Psoas muscle (tissue), 8 donors: ENCODE results near the gene ZNF488. TPM values are rescaled to one million over a fixed set of nuclear protein-coding genes. Genes with fewer than 3 reads are reported as not detected.

Source experiments
- ATAC-seq, 4 donors: fragments of 200-7000 bp; cut with Tn5 transposase; one replicate each; pipeline ENCODE4 v1.9.1; 2020; ENCODE audit warnings: moderate library complexity in 3 of 4, mild to moderate bottlenecking in 2 of 4
- DNase-seq, 2 donors: peaks; one replicate each; pipeline ENCODE4 v3.0.0-alpha.2; 2020
- H3K27ac ChIP-seq: fragments of 200-600 bp; one replicate; pipeline ENCODE4 v1.8.0; 2022
- H3K27me3 ChIP-seq, 3 donors: fragments of 200-600 bp in 1 of 3; one replicate each; pipeline versions ENCODE4 v1.6.1 to v1.8.0; 2013 to 2022; ENCODE audit warnings: low read length in 2 of 3, mild to moderate bottlenecking in 2 of 3, moderate library complexity in 1 of 3; ENCODE audit not compliant: insufficient read depth in 3 of 3
- H3K36me3 ChIP-seq, 2 donors: fragments of 200-600 bp in 1 of 2; one replicate each; pipeline versions ENCODE4 v1.6.1 to v1.8.0; 2013 to 2022; ENCODE audit warnings: low read depth in 1 of 2, mild to moderate bottlenecking in 1 of 2, moderate library complexity in 1 of 2; ENCODE audit not compliant: insufficient read depth in 1 of 2
- H3K4me1 ChIP-seq: fragments of 200-600 bp; one replicate; pipeline ENCODE4 v1.8.0; 2022
- H3K4me3 ChIP-seq: fragments of 200-600 bp; one replicate; pipeline ENCODE4 v1.8.0; 2022; ENCODE audit warnings: mild to moderate bottlenecking
- H3K9me3 ChIP-seq: fragments of 200-600 bp; one replicate; pipeline ENCODE4 v1.8.0; 2022
- WGBS, 3 donors: extraction: QIAGEN DNeasy Blood & Tissue Kit; methylation state at CpG; one replicate each; pipeline versions ENCODE4 v1.1.6 to v1.1.7; 2013; 5-methylcytosine and 5-hydroxymethylcytosine counted together
- intact Hi-C, 2 donors: fragments of 100-400 bp; cut with DNase I; formaldehyde crosslinking; loops; one replicate each; pipeline versions ENCODE4 v1.11.0 to v1.14.2; 2022
- polyA plus RNA-seq, 3 donors: library from polyadenylated mRNA; stranded (reverse); fragments of 200-250 nt; gene quantifications; one replicate each; pipeline ENCODE4 v1.2.3, GENCODE V29; 2013
- total RNA-seq, 4 donors: library from RNA; stranded (reverse); fragmentation: NEBNext Ultra II Directional in 2 of 4; extraction: Animal tissue kit (Norgen Biotek cat#: 25700) in 2 of 4; gene quantifications; one replicate each; pipeline versions ENCODE4 v1.2.1 to v1.2.4, GENCODE V29; 2021 to 2023
- TF ChIP-seq, protein P1 (sequence below): fragments of 200-600 bp; IDR thresholded peaks from one replicate; pipeline ENCODE4 v1.8.0; 2022; ENCODE audit warnings: antibody characterized with exemption
- donor health status: healthy with polysubstance abuse.
- donor health status: DM: no; HTN: no; CAD: no; lungs with moderate emphysema.
- donor health status: Bipolar disorder and iron deficiency.
- donor health status: healthy.
- donor health status: DM: yes; HTN: yes; CAD: no.
- donor health status: DM: no; HTN: no; CAD: no.
- donor health status: DM: no; HTN: no; CAD: no.
- donor health status: DM: yes; HTN: yes; CAD: no.

The ZNF488 gene
- total and polyA plus RNA-seq, 7 donors = 0.03 to 0.15 (median 0.07) TPM; not detected in 2

DNA sequence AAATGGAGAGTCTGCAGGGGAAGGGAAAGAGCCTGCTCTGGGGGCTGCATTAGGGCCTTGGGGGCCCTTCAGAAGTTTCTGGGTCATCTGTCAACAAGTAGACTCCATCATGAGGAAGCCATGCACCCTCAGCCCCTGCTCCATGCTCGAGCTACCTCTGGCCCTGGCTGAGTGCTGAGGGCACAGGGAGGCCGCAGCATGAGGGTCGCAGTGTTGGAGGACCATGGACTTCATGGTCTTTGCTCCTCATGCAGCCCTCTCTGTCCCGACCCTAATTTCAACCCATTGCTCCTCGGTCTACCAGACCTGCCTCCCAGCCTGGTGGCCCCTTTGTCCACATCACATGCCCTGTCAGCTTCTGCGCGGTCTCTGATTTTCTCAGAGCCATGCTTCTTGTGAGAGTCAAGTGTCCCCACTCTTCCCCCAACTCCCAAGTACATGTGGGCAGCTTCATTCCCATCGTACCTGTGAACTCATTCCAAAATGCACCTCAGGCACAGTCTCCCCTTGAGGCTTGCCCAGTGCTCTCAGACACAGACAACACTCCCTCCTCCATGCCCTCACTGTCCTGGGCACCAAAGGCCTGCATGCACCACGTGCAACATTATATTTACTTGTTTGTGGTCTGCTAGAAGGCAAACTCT, 14.7 kb downstream of the ZNF488 start:
- Histone ChIP-seq H3K9me3 (no peaks in the 10 kb centered on the region), H3K27ac (no peak overlapping the region)
- ATAC-seq = no peak

DNA sequence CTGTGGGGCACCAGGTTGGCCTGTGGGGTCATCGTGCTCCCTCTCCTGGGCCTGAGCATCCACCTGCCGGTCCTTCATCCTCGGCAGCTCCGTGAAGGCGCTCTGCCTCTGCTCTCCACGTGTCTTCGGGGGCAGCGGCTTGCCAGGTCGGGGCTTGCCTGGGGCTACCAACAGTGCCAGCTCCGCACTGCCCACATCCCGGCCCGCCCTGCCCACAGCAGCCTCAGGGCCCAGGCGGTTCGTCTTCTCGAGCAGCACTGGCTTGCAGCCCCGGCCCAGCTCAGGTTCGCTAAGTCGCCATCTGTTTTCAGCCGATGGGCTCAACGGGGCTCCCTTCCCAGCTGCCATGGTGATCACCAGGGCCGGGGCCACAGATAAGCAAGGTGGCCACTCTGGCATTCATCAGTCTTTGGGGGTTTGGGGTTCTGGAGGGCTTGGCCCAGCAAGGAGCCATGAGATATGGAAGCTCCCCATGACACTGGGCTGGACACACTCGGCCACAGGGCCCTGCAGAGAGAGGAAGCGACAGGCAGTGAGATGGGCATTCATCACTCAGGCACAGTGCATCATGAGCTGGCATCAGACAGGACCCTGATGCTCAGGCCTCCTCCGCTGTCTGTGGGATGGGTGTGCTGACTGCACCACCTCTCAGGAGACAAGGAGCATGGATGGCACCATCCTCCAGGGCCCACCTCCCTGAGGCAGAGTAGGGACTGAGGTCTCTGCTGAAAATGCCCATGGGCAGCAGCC, 15.5 kb downstream of the ZNF488 start:
- peak in 1 of 2 donors; percentile 48 for DNase-seq
- H3K27ac ChIP-seq = no peak overlapping the region
- no peaks in the 10 kb centered on the region for H3K4me1 ChIP-seq
- intact Hi-C loops = no loop called here
- TF ChIP-seq, protein P1, sequence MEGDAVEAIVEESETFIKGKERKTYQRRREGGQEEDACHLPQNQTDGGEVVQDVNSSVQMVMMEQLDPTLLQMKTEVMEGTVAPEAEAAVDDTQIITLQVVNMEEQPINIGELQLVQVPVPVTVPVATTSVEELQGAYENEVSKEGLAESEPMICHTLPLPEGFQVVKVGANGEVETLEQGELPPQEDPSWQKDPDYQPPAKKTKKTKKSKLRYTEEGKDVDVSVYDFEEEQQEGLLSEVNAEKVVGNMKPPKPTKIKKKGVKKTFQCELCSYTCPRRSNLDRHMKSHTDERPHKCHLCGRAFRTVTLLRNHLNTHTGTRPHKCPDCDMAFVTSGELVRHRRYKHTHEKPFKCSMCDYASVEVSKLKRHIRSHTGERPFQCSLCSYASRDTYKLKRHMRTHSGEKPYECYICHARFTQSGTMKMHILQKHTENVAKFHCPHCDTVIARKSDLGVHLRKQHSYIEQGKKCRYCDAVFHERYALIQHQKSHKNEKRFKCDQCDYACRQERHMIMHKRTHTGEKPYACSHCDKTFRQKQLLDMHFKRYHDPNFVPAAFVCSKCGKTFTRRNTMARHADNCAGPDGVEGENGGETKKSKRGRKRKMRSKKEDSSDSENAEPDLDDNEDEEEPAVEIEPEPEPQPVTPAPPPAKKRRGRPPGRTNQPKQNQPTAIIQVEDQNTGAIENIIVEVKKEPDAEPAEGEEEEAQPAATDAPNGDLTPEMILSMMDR = no peak
- no peak overlapping the region for H3K4me3 ChIP-seq
- H3K27me3 ChIP-seq = peaks cover 0 to under 1% (median 0%) of the 10 kb centered on the region in 3 donors
- 90 to 93% (median 91%) methylated on average over 24 of the region's 24 CpGs for WGBS, 3 donors
- H3K9me3 ChIP-seq = no peaks in the 10 kb centered on the region
- no peak for ATAC-seq
- no peaks in the 10 kb centered on the region for H3K36me3 ChIP-seq

More for the DNA sequence above, 14.7 kb downstream of the ZNF488 start:
- Histone ChIP-seq H3K4me3 (no peak overlapping the region), H3K36me3 (no peaks in the 10 kb centered on the region), H3K4me1 (no peaks in the 10 kb centered on the region), H3K27me3 (peaks cover 0 to 5% (median 0%) of the 10 kb centered on the region in 3 donors)
- intact Hi-C loops = no loop called here
- TF ChIP-seq, protein P1 = no peak
- 75 to 83% (median 81%) methylated on average over 9 of the region's 9 CpGs for WGBS, 3 donors
- DNase-seq = peak in 1 of 2 donors; percentile 35

DNA sequence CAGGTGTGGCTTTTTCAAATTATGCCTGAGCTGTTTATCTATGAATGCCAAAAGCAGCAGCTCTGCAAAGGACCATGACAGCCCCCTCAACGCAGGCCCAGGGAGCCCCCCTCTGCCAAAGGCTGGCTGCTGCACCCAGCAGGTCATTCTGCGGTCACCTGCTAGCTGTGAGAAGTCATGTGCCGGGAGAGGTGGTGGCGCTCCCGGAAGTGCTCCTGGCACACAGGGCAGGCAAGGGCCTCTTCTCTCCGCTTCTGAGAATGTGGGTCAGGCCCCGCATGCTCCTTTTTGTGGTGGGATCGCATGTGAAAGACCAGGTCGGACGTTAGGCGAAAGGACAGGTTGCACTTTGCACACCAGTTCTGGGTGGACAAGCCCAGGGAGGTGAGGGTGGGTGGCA, 16.4 kb downstream of the ZNF488 start:
- no peak overlapping the region for H3K4me3 ChIP-seq
- TF ChIP-seq, protein P1 = no peak
- H3K4me1 ChIP-seq = no peaks in the 10 kb centered on the region
- no peaks in the 10 kb centered on the region for H3K27me3 ChIP-seq
- no peaks in the 10 kb centered on the region for H3K36me3 ChIP-seq
- intact Hi-C loops = no loop called here
- no peaks in the 10 kb centered on the region for H3K9me3 ChIP-seq
- peak in 1 of 2 donors; percentile 41 for DNase-seq
- 93 to 96% (median 93%) methylated on average over 11 of the region's 11 CpGs for WGBS, 3 donors
- no peak for ATAC-seq
- H3K27ac ChIP-seq = no peak overlapping the region

DNA sequence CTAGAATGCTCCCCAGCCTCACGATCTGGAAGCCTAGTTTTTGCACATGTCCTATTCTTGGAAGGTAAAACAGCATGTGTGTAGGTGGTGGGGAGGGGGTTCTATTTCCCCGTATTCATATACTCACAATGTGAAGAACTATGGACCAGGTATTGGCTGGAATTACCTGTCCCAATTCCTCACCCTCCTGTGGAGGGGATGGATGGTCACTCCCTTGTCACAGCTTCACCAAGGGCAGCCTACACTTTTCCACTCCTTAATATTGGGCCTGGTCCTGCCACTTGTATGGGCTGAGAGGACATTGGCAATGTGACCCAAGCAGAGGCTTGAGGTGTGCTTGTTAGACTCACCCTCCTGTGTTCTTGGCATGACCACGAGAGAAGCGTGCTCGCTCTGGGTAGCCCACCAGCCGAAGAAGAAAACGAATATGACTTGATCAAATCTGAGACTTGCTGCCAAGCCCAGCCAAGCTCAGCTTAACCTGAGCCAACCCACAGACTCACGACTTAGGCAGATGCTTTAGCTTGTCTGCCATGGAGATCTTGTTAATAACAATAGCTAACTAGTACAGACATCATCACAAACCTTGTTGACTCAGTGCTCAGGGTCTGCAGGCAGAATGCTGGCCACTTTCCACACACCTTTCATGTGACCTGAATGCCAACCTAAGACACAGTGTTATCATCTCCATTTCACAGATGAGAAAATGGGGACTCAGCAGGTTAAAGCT, 17.2 kb downstream of the ZNF488 start:
- intact Hi-C loops = no loop called here
- H3K36me3 ChIP-seq = no peaks in the 10 kb centered on the region

More for the DNA sequence above, 17.2 kb downstream of the ZNF488 start:
- DNase-seq (peak in 1 of 2 donors; percentile 2), ATAC-seq (no peak)
- TF ChIP-seq, protein P1 = no peak
- Histone ChIP-seq H3K9me3 (no peaks in the 10 kb centered on the region), H3K4me3 (no peak overlapping the region), H3K27ac (no peak overlapping the region), H3K27me3 (no peaks in the 10 kb centered on the region), H3K4me1 (no peaks in the 10 kb centered on the region)
- 89 to 91% (median 90%) methylated on average over 8 of the region's 8 CpGs for WGBS, 3 donors
